ENCODE data around the gene TSEN2. TPM values are rescaled to one million over a fixed set of nuclear protein-coding genes. Genes with fewer than 3 reads are reported as not detected.
"Not testable (repeated sequence)": the region's sequence is repeated elsewhere in the genome, so short reads cannot be mapped to it uniquely, and the experiment has no call there.

The TSEN2 gene
- total and polyA plus RNA-seq, 2 of the 13 experiments (the other 11 are each of a cell fraction or from before 2014, with no cell fraction given): 11.0 to 17.3 TPM

GRCh38 chr3:12478326-12478725 is 6.0 kb upstream of the TSEN2 start:
- H3K9ac ChIP-seq (ENCODE audit: insufficient read depth, low read depth, low read length): no peak overlapping the region
- POLR2A ChIA-PET: interaction anchor here (1.1 to 2.0 kb wide), 2 partner anchors 68 to 190 kb away, joined by 3 to 11 read pairs; partner anchors contain the start of gene PPARG
- no peak overlapping the region for H3K4me3 ChIP-seq (replicated peaks in 1 of 3; ENCODE audit: insufficient read depth in 1 of 3, low read depth in 2 of 3, low read length in 3 of 3)
- FAIRE-seq (no peak), DNase-seq (ENCODE audit: low spot score) (no peak), ATAC-seq (no peak)
- WGBS (ENCODE audit: low lambda C conversion rate): 93% methylated on average over 5 of the region's 5 CpGs
- BruUV-seq (replicated peaks): no TSS peak
- CTCF ChIA-PET (ENCODE audit: low intra/inter-chr PET ratio, low total read pairs): no interaction called here
- H3K4me2 ChIP-seq (ENCODE audit: low read depth, low read length): no peak overlapping the region
- no peaks in the 10 kb centered on the region for H3K27me3 ChIP-seq (ENCODE audit: control insufficient read depth in 1 of 2, insufficient read depth in 2 of 2, low read length in 2 of 2)
- peak; percentile 46 for TF ChIP-seq ZNF770 (CRISPR knock-in tag; IDR thresholded peaks at IDR 0.05)
- no peak for TF ChIP-seq SOX6 (IDR thresholded peaks at IDR 0.05)
- no peak for TF ChIP-seq SOX6 (CRISPR knock-in tag; IDR thresholded peaks at IDR 0.05)
- H3K36me3 ChIP-seq (replicated peaks in 1 of 2; ENCODE audit: control insufficient read depth in 1 of 2, insufficient read depth in 2 of 2, low read length in 2 of 2): no peaks in the 10 kb centered on the region
- in situ Hi-C loops (cut with HindIII; ENCODE audit: extremely low pct_ligation_motif_present, low pct_unique_long_range_greater_than_20kb) (loop anchor here (5.0 kb wide), 1 partner anchor 341 kb away; no protein-coding TSS in a partner anchor), intact Hi-C loops (cut with micrococcal nuclease; ENCODE audit: unreplicated experiment) (no loop called here)
- H3K27ac ChIP-seq (ENCODE audit: extremely low read length, insufficient read depth, low read length): no peak overlapping the region
- peaks cover 58% of the 10 kb centered on the region for H3K4me1 ChIP-seq (ENCODE audit: insufficient read depth, low read length)
- no peaks in the 10 kb centered on the region for H3K79me2 ChIP-seq (ENCODE audit: insufficient read depth, low read length)
- no peaks in the 10 kb centered on the region for H3K9me3 ChIP-seq (ENCODE audit: low read length)
- no peaks in the 10 kb centered on the region for H4K20me1 ChIP-seq (ENCODE audit: insufficient read depth, low read length)
- no peak overlapping the region for H2AFZ ChIP-seq (ENCODE audit: low read length)

- H3K27ac ChIP-seq (ENCODE audit: extremely low read length, insufficient read depth, low read length): peak overlapping the region; percentile 11
- TF ChIP-seq ZNF768 (CRISPR knock-in tag; IDR thresholded peaks at IDR 0.05) (peak; percentile 81; the same call in 1 of the 2 replicates), HDAC2 (CRISPR knock-in tag; IDR thresholded peaks at IDR 0.05) (0 out of 2 replicates have a peak, but pooled peaks have one; percentile 13), MED1 (CRISPR knock-in tag; IDR thresholded peaks at IDR 0.05) (peak; percentile 17; the same call in 1 of the 2 replicates), ZNF276 (CRISPR knock-in tag; IDR thresholded peaks at IDR 0.05; ENCODE audit: low read depth) (peak; percentile 90; the same call in 1 of the 2 replicates), RARA (CRISPR knock-in tag; IDR thresholded peaks at IDR 0.05) (peak; percentile 32; the same call in 1 of the 2 replicates)
- TF ChIP-seq, protein P1, sequence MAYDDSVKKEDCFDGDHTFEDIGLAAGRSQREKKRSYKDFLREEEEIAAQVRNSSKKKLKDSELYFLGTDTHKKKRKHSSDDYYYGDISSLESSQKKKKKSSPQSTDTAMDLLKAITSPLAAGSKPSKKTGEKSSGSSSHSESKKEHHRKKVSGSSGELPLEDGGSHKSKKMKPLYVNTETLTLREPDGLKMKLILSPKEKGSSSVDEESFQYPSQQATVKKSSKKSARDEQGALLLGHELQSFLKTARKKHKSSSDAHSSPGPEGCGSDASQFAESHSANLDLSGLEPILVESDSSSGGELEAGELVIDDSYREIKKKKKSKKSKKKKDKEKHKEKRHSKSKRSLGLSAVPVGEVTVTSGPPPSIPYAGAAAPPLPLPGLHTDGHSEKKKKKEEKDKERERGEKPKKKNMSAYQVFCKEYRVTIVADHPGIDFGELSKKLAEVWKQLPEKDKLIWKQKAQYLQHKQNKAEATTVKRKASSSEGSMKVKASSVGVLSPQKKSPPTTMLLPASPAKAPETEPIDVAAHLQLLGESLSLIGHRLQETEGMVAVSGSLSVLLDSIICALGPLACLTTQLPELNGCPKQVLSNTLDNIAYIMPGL (CRISPR knock-in tag; IDR thresholded peaks at IDR 0.05; ENCODE audit: borderline replicate concordance in 1 of 2, low read depth in 1 of 2): 0 out of 4 replicates have a peak, but pooled peaks of 1 of the 2 experiments have one; percentile 15
- DNase-seq (ENCODE audit: low spot score); ATAC-seq; BruUV-seq (replicated peaks); FAIRE-seq; H3K36me3 ChIP-seq (replicated peaks in 1 of 2; ENCODE audit: control insufficient read depth in 1 of 2, insufficient read depth in 2 of 2, low read length in 2 of 2); H3K79me2 ChIP-seq (ENCODE audit: insufficient read depth, low read length); H3K9me3 ChIP-seq (ENCODE audit: low read length); H4K20me1 ChIP-seq (ENCODE audit: insufficient read depth, low read length); H3K27me3 ChIP-seq (ENCODE audit: control insufficient read depth in 1 of 2, insufficient read depth in 2 of 2, low read length in 2 of 2); intact Hi-C loops (cut with micrococcal nuclease; ENCODE audit: unreplicated experiment): not testable (repeated sequence)
- H2AFZ ChIP-seq (ENCODE audit: low read length): peak overlapping the region; percentile 43
- 48% methylated on average over 3 of the region's 3 CpGs for WGBS (ENCODE audit: low lambda C conversion rate)
- ChIA-PET POLR2A (interaction anchor here (0.8 to 2.0 kb wide), 12 partner anchors 9 to 344 kb away, joined by 3 to 11 read pairs (median 4); partner anchors contain the start of gene PPARG), CTCF (ENCODE audit: low intra/inter-chr PET ratio, low total read pairs) (interaction anchor here (1.2 to 2.7 kb wide), 3 partner anchors 191 to 344 kb away, joined by 3 to 15 read pairs (median 10); no protein-coding TSS in a partner anchor)
- in situ Hi-C loops (cut with HindIII; ENCODE audit: extremely low pct_ligation_motif_present, low pct_unique_long_range_greater_than_20kb): loop anchor here (5.0 kb wide), 1 partner anchor 342 kb away; no protein-coding TSS in a partner anchor
- peak overlapping the region; percentile 41; the same call in 1 of the 2 replicates for H3K9ac ChIP-seq (ENCODE audit: insufficient read depth, low read depth, low read length)
- H3K4me1 ChIP-seq (ENCODE audit: insufficient read depth, low read length): peaks cover 65% of the 10 kb centered on the region
- H3K4me2 ChIP-seq (ENCODE audit: low read depth, low read length): peak overlapping the region; percentile 62
- peak overlapping the region in 1 of 3 experiments; percentile 36; a peak in 2 of 6 replicates for H3K4me3 ChIP-seq (replicated peaks in 1 of 3; ENCODE audit: insufficient read depth in 1 of 3, low read depth in 2 of 3, low read length in 3 of 3)
Observed at GRCh38 chr3:12479198-12479597, 5.1 kb upstream of the TSEN2 start.
